ENCODE results near the gene SCAF11. TPM values are rescaled to one million over a fixed set of nuclear protein-coding genes. Genes with fewer than 3 reads are reported as not detected.

The SCAF11 gene
- total RNA-seq, 1 donor from 2014 or later, result 57.4 TPM

DNA sequence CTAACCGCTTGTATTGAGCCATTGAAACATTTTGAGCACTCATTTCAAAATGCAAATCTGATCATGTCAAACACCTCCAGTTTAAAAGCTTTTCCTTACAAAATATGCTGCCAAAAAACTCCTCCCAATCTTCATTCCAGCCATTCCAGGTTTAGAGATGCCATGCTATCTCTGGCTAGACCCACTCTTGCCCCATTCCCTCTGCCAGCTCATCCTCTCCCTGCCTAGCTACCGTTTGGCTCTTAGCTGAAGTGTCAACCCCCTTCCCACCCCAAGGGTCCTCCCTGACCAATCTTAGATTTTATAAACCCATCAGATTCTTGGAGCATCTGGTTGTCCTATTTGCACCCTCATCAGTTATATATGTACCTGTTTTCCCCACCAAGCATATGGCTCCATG lies 75.0 kb downstream of the SCAF11 start:
- TF ChIP-seq, protein P1, sequence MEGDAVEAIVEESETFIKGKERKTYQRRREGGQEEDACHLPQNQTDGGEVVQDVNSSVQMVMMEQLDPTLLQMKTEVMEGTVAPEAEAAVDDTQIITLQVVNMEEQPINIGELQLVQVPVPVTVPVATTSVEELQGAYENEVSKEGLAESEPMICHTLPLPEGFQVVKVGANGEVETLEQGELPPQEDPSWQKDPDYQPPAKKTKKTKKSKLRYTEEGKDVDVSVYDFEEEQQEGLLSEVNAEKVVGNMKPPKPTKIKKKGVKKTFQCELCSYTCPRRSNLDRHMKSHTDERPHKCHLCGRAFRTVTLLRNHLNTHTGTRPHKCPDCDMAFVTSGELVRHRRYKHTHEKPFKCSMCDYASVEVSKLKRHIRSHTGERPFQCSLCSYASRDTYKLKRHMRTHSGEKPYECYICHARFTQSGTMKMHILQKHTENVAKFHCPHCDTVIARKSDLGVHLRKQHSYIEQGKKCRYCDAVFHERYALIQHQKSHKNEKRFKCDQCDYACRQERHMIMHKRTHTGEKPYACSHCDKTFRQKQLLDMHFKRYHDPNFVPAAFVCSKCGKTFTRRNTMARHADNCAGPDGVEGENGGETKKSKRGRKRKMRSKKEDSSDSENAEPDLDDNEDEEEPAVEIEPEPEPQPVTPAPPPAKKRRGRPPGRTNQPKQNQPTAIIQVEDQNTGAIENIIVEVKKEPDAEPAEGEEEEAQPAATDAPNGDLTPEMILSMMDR (conservative IDR thresholded peaks at IDR 0.05; ENCODE audit: low read depth, low read length), result no peak
- no peak for DNase-seq (ENCODE audit: low read depth)
- no peak overlapping the region for H3K4me3 ChIP-seq (ENCODE audit: low read depth, low read length)

DNA sequence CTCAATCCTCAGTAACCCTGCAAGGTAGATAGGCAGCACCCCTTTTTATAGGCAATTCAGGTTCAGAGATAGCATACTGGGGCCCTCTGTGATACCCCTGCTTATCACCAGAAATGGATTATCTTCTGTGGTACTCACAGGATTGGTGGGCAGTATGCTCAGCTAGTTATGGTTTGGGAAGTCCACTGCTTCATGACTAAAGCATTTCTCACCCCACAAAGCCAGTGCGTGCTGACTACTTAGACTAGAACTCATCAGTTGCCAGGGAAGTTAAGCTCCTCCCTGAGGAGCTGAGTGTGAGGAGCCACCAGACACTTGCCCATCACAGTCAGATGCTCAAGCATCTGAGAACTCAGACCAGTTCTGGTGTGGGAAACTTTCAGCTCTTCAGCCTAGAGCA lies 76.3 kb downstream of the SCAF11 start:
- no peak overlapping the region for H3K4me3 ChIP-seq (ENCODE audit: low read depth, low read length)
- TF ChIP-seq, protein P1 (conservative IDR thresholded peaks at IDR 0.05; ENCODE audit: low read depth, low read length), result no peak
- DNase-seq (ENCODE audit: low read depth), result peak; percentile 22

DNA sequence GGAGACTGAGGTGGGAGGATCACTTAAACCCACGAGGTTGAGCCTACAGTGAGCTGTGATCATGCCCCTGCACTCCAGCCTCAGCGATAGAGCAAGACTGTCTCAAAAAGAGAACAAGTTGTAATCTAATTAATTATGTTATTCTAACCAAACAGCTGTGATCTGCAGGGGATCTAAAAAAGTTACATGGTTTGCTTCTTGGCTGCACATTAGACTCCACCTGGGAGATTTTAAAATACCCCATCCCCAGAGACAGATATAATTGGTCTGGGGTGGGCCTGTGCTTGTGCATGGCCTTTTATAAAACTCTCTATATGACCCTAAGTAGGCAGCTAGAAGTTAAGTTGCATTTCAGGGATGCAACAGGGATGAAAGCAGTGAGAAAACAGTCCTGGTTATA lies 76.7 kb downstream of the SCAF11 start:
- TF ChIP-seq, protein P1 (conservative IDR thresholded peaks at IDR 0.05; ENCODE audit: low read depth, low read length), result no peak
- H3K4me3 ChIP-seq (ENCODE audit: low read depth, low read length), result no peak overlapping the region
- no peak for DNase-seq (ENCODE audit: low read depth)

DNA sequence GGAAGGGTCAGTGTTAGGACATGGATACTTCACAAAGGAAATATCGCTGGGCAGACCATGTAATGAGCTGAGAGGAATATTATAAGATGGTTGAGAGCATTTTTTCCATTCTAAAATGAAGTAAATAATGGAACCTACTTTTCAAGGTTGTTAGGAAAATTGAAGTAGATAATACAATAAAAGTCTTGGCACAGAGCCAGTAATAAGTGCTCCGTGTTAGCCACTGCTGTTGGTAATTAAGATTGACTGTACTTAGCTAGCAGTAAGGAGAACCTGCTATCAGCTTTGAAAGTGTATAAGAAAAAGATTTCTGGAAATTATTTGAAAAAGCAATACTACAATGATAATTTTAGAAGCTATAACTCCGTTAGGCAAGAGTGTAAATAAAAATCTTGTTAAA lies 77.6 kb downstream of the SCAF11 start:
- no peak overlapping the region for H3K4me3 ChIP-seq (ENCODE audit: low read depth, low read length)
- TF ChIP-seq, protein P1 (conservative IDR thresholded peaks at IDR 0.05; ENCODE audit: low read depth, low read length), result no peak
- DNase-seq (ENCODE audit: low read depth), result no peak

DNA sequence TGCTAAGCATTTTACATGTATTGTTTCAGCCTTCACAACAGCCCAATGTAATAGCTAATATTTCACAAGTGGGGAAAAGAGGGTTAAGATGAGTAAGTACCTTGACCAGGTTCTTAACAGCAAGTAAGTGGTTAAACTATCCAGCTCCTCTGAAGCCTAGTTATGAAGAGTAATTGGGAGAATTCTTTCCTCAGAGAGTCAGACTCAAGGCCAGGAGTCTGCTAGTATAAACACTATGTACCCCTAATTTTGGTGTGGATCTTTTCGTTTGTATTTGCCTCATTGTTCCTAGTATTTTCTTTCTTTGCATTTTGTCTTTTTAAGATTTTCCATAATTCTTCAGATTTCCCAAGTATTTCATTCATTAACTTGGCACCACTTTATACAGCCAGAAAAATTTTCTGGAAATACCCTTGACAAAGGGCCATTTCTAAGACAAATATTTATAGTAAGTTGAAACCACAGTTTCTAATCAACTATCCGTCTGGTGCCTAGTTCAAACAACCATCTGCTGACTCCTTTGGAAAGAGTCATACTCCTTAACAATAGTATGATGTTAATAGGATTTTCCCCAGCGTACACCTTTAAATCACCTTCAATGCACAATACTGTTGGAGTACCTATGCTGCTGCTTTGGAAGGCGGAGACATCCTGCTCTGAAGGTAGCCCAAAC lies 81.2 kb downstream of the SCAF11 start:
- no peak for DNase-seq (ENCODE audit: low read depth)
- TF ChIP-seq, protein P1 (conservative IDR thresholded peaks at IDR 0.05; ENCODE audit: low read depth, low read length), result no peak
- H3K4me3 ChIP-seq (ENCODE audit: low read depth, low read length), result no peak overlapping the region

DNA sequence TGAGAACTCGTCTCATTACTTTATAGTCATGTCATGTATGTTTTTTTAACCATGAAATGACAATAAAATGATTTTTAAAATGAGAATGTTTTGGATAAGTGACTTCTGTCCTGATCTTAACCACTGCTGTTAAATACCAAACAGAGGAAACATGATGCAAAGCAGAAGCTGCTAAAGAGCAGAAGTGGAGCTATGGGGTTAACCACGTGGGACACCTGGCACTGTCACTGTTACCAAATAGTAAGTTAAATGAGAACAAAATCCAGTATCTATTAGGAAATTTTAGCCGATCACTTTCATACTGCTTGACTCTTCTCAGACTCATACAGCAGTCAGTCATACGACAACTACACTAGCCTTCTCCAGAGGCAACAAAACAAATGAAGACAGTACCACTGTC lies 82.4 kb downstream of the SCAF11 start:
- H3K4me3 ChIP-seq (ENCODE audit: low read depth, low read length), result no peak overlapping the region
- DNase-seq (ENCODE audit: low read depth), result no peak
- TF ChIP-seq, protein P1 (conservative IDR thresholded peaks at IDR 0.05; ENCODE audit: low read depth, low read length), result no peak

DNA sequence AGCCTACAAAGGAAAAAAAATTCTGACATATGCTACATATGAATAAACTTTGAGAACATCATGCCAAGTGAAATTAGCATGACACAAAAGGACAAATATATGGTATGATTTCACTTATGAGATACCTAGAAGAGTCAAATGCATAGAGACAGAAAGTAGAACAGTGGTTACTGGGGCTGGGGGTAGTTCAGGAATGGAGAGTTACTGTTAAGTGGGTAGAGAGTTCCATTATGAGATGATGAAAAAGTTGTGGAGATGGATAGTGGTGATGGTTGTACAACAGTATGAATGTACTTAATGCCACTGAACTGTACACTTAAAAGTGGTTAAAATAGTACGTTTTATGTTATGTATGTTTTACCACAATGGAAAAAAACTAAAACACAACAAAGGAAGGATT lies 92.3 kb downstream of the SCAF11 start:
- no peak overlapping the region for H3K4me3 ChIP-seq (ENCODE audit: low read depth, low read length)
- TF ChIP-seq, protein P1 (conservative IDR thresholded peaks at IDR 0.05; ENCODE audit: low read depth, low read length), result no peak
- DNase-seq (ENCODE audit: low read depth), result no peak
